Activated naive CD8-positive, alpha-beta T cell (primary cell): ENCODE results near the gene SIAH3.
"Not testable (repeated sequence)": the region's sequence is repeated elsewhere in the genome, so short reads cannot be mapped to it uniquely, and the experiment has no call there.

Experiments
- H3K27ac Mint-ChIP-seq: one replicate; pipeline ENCODE4 v1.8.0; 2021; ENCODE audit warnings: mixed read lengths
- H3K27me3 Mint-ChIP-seq: one replicate; pipeline ENCODE4 v1.8.0; 2021; ENCODE audit warnings: mixed read lengths
- H3K36me3 Mint-ChIP-seq: one replicate; pipeline ENCODE4 v1.8.0; 2021; ENCODE audit warnings: mixed read lengths
- H3K4me1 Mint-ChIP-seq: one replicate; pipeline ENCODE4 v1.8.0; 2021; ENCODE audit warnings: low read depth, mixed read lengths
- H3K4me3 Mint-ChIP-seq: one replicate; pipeline ENCODE4 v1.8.0; 2021; ENCODE audit warnings: mild to moderate bottlenecking, mixed read lengths
- H3K9me3 Mint-ChIP-seq: one replicate; pipeline ENCODE4 v1.8.0; 2021; ENCODE audit warnings: low read depth, mixed read lengths

Gene SIAH3

DNA sequence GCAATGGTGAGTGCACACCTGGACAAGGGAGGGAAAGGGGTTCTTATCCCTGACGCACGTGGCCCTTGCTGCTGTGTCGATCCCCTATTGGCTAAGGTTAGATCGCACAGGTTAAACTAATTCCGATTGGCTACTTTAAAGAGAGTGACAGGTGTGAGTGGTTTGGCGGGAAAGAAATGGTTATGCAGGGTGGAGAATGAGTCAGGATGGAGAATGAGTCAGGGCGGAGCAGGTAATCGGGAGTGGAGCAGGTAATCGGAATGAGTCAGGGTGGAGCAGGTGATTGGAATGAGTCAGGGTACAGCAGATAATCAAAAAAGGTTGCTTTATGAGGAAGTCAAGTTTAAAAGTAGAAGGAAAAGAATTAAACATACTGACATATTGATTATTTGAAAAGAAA, 24.4 kb upstream of the SIAH3 start:
- H3K9me3 Mint-ChIP-seq, result no peaks in the 10 kb centered on the region
- no peaks in the 10 kb centered on the region for H3K27me3 Mint-ChIP-seq
- no peak overlapping the region for H3K4me3 Mint-ChIP-seq
- no peaks in the 10 kb centered on the region for H3K36me3 Mint-ChIP-seq
- H3K27ac Mint-ChIP-seq, result no peak overlapping the region
- H3K4me1 Mint-ChIP-seq, result no peaks in the 10 kb centered on the region

DNA sequence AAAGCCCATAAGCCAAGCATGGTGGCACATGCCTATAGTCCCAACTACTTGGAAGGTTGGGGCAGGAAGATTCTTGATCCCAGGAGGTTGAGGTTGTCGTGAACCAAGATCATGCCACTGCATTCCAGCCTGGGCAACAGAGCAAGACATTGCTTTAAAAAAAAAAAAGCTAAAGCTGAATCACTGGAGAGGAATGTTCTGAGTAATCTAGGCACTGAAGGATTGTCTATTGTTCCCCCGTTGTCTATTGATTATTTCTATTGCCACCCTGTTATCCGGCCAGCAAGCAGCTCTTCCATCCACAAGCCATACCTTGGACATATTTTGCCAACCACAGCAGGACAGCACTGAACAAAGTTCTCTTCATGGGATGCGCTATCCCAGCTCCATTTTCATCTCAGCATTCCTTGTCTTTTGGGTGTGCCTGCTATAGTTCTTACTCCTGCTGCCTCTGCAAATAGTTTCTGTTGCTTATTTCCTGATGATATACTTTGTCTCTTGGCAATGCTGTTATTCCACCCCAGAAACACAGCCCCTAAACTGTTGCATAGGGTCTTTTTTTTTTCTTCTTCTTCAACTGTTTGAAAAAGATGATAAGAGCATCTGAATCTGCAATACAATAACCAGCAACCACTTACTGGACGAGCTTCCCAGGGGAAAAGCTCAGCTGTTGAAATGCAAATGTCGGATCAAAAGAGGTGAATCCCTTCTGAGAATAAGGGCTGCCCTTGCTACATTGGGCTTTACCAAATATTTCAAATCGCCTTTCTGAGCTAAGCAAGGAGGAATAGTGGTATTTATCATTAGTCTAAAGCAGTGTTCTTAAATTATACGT, 22.2 kb upstream of the SIAH3 start:
- H3K4me1 Mint-ChIP-seq, result no peaks in the 10 kb centered on the region
- no peaks in the 10 kb centered on the region for H3K27me3 Mint-ChIP-seq
- H3K9me3 Mint-ChIP-seq, result no peaks in the 10 kb centered on the region
- no peaks in the 10 kb centered on the region for H3K36me3 Mint-ChIP-seq
- no peak overlapping the region for H3K27ac Mint-ChIP-seq
- no peak overlapping the region for H3K4me3 Mint-ChIP-seq

DNA sequence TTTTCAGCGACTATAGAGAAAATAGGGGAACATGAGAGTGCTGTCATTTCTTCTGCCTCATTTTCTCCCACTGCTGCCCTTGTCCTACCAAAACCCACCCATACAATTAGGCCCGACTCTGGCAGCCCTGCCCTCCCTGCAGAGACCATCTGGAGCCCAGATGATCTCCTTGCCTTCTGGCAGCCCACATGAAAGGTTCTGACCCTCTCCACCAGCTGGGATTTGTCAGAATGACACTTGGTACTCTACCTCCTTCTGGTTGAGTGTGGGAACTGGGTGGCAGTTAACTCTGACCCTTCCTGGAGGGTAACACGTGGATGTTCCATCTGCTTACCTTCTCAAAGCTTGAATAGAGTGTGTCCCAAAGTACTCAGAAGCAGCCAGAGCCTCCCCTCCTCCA, 21.0 kb upstream of the SIAH3 start:
- Mint-ChIP-seq H3K36me3 (no peaks in the 10 kb centered on the region), H3K27ac (no peak overlapping the region), H3K4me1 (no peaks in the 10 kb centered on the region), H3K9me3 (peaks cover under 1% of the 10 kb centered on the region), H3K27me3 (no peaks in the 10 kb centered on the region), H3K4me3 (no peak overlapping the region)

DNA sequence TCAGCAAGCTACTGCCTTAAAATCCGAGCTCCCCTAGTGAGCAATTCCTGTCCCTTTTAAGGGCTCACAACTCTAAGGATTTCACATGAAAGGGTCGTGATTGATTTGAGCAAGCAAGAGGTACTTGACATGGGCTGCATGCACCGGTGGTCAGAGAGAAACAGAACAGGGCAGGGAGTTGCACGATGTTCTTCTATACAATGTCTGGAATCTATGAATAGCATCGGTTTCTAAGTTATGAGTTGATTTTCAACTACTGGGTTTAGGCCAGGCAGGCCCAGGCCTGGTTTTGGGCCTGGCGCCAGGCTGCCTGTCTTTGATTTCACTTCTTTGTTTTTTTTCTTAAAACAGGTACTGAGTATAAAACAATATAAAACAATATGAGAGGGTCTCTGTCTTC, 19.6 kb upstream of the SIAH3 start:
- H3K27ac Mint-ChIP-seq, H3K4me3 Mint-ChIP-seq, H3K9me3 Mint-ChIP-seq, H3K36me3 Mint-ChIP-seq, H3K27me3 Mint-ChIP-seq, H3K4me1 Mint-ChIP-seq: not testable (repeated sequence)

DNA sequence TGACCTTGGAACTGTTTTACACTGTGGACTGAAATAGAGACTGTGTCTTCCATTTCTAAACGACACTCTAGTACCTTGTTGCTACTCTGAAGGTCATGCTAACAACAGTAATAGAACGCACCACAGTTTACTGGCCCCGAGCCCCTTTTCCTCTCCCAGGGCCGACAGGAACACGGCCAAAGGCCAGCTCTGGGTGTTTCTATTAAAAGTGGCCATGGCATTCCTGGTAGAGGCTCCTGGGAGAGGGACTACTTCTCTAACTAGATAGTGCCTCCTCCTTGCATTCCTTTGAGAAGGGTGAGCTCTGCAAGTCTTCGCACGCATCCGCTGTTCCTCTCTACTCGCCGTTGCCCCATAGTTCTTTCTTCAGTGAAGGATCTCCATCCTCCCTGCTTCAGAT, 18.7 kb upstream of the SIAH3 start:
- no peaks in the 10 kb centered on the region for H3K4me1 Mint-ChIP-seq

DNA sequence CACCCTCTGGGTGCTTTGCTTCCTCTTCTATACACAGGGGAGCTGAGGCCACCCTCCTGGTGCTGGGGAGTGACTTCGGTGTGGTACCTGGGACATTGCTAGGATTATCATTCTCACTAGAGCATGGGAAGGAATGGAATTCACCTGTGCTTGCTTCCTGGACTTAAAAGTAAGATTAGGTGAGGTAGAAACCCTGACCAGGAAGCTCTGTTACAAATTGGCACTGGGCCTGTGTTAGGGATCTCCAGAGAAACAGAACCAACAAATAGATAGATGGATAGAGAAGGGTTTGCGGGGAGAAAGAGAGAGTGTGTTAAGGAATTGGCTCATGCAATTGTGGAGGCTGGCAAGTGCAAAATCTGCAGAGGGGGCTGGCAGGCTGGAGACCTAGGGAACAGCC, 13.9 kb upstream of the SIAH3 start:
- H3K9me3 Mint-ChIP-seq, result peaks cover 4% of the 10 kb centered on the region
- no peak overlapping the region for H3K27ac Mint-ChIP-seq
- no peaks in the 10 kb centered on the region for H3K36me3 Mint-ChIP-seq
- no peaks in the 10 kb centered on the region for H3K4me1 Mint-ChIP-seq
- H3K27me3 Mint-ChIP-seq, result peaks cover 3% of the 10 kb centered on the region
- H3K4me3 Mint-ChIP-seq, result no peak overlapping the region

More for the DNA sequence above, 18.7 kb upstream of the SIAH3 start:
- Mint-ChIP-seq H3K4me3 (no peak overlapping the region), H3K27me3 (no peaks in the 10 kb centered on the region), H3K9me3 (peaks cover 4% of the 10 kb centered on the region), H3K36me3 (no peaks in the 10 kb centered on the region), H3K27ac (no peak overlapping the region)

DNA sequence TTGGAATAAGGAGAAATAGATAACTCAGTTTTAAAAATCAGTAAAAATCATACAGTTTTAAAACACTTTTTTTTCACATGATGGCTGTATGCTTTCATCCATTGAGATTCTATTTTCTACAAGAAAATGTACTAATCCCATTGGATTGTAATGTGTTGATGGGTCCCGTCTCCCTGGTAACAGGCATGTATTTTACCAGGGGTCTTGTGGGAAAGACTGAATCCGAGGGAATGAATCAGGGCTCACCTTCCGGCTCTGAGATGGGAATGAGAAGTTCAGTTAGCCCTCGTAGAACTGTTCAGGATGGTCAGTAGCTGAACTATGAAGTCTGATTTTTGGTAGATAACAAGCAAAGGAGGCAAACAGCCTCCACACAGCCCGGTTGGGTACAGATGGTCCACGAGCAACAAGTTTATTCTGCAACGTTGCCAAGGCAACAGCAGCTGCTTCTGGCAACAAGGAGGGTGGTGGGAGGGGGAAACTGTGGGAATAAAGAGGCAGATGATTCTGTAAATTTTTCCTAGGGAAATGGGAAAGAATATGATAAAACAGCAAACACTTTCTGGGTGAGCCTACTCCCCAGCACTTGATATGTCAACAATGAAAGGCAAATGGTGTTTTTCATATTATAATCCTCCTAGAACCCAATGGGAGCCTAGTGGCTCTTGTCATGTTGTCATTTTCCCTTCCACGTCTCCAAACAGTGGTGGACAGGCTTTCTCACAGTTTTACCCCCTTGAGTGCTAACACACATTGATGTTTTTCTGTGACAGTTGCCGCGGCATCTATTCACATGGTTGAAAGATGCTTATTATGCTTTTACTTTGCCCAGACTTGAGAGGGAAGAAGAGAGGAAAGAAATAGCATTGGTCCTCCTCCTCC, 12.4 kb upstream of the SIAH3 start:
- no peaks in the 10 kb centered on the region for H3K4me1 Mint-ChIP-seq
- no peak overlapping the region for H3K4me3 Mint-ChIP-seq
- H3K27ac Mint-ChIP-seq, result no peak overlapping the region
- H3K27me3 Mint-ChIP-seq, result peaks cover 3% of the 10 kb centered on the region
- no peaks in the 10 kb centered on the region for H3K36me3 Mint-ChIP-seq
- peaks cover 4% of the 10 kb centered on the region for H3K9me3 Mint-ChIP-seq

DNA sequence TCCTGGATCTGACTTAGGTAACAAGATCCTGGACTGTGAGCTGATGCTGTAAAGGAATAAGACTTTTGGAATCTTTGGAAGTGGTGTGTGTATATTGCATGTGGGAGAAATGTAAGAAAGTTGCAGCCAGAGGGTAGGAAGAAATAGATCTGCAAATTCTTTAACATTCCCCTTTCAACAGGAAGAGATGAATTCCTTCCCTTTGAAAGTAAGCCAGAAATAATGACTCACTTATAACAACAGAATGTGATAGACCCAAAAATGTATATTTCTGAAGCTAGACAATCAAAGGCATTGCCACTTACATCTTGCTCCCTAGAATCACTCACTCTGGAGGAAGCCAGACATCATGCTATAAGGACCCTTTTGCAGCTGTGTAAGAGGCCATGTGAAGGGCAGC, 9.8 kb upstream of the SIAH3 start:
- Mint-ChIP-seq H3K9me3 (no peaks in the 10 kb centered on the region), H3K36me3 (no peaks in the 10 kb centered on the region), H3K27me3 (peaks cover 3% of the 10 kb centered on the region), H3K4me1 (no peaks in the 10 kb centered on the region), H3K4me3 (no peak overlapping the region), H3K27ac (no peak overlapping the region)

DNA sequence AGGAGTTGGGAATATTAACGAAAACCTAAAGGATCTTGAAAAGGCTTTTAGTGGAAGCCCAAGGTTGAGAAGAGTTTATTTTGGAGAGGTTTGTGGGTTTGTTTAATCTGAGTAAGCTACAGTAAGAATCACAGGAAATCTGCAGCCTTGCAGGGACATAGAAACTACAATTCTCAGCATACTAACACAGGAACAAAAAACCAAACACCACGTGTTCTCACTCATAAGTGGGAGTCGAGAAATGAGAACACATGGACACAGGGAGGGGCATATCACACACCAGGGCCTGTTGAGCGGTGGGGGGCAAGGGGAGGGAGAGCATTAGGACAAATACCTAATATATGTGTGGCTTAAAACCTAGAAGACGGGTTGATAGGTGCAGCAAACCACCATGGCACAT, 8.7 kb upstream of the SIAH3 start:
- Mint-ChIP-seq H3K4me3 (no peak overlapping the region), H3K36me3 (no peaks in the 10 kb centered on the region), H3K4me1 (no peaks in the 10 kb centered on the region), H3K9me3 (no peaks in the 10 kb centered on the region), H3K27ac (no peak overlapping the region), H3K27me3 (peaks cover 3% of the 10 kb centered on the region)

DNA sequence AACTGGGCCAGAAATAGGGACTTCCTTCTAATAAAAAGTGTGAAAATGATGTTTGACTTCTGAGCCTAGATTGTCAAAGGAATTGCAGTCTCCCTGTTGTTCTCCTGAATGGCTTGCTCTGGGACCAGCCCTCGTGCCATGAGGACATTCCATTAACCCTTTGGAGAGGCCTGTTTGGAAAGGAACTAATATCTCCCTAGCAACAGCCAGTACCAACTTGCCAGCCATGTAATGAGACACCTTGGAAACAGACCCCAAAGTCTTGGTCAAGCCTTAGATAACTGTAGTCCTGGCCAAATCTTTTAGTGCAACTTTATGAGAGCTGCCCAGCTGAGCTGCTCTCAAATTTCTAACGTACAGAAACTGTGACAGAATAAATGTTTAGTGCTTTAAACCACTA, 8.2 kb upstream of the SIAH3 start:
- Mint-ChIP-seq H3K4me3 (no peak overlapping the region), H3K4me1 (no peaks in the 10 kb centered on the region), H3K36me3 (no peaks in the 10 kb centered on the region), H3K27me3 (peaks cover 3% of the 10 kb centered on the region), H3K9me3 (peaks cover 2% of the 10 kb centered on the region), H3K27ac (no peak overlapping the region)

DNA sequence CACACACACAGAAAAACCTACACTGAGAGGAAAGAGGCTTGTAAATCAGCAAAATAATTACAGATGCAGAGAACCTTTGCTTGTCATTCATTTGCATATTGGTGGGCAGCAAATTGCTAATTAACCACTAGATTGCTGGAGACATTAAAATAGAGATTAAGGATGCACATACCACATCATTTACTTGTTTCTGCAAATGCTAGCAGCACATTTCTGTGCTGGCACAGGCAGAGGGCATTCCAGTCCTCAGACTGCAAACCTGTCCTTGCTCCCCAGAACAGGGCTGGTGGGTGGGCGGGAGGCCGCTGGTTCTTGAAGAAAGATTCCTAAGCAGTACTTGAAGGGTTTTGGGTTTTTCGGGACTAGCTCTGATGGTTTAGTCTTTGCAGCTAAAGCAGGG, 941 bp upstream of the SIAH3 start:
- H3K27ac Mint-ChIP-seq, result no peak overlapping the region
- peaks cover 10% of the 10 kb centered on the region for H3K9me3 Mint-ChIP-seq
- H3K4me3 Mint-ChIP-seq, result no peak overlapping the region
- H3K36me3 Mint-ChIP-seq, result peaks cover 7% of the 10 kb centered on the region
- H3K27me3 Mint-ChIP-seq, result peaks cover 4% of the 10 kb centered on the region
- peaks cover 42% of the 10 kb centered on the region for H3K4me1 Mint-ChIP-seq

DNA sequence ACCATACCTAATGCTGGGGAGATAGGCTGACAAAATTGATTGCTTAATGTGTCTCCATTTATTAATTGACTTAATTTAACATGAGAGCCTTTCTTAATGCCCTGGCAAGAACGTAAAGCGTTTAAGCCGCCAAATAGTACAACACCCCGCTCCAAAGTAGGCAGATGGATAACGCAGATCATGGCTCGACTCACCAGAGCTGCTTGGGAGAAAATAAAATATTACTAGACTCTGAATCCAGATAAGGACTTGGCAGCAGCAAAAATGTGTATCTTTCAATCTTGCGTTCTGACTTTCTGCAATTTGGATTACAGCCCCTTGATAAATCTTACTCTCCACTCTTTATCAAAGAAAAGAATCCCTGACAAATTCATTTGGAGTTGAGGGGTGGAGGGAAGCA, 403 bp upstream of the SIAH3 start:
- H3K9me3 Mint-ChIP-seq, result peaks cover 10% of the 10 kb centered on the region
- H3K27me3 Mint-ChIP-seq, result peaks cover 4% of the 10 kb centered on the region
- H3K27ac Mint-ChIP-seq, result no peak overlapping the region
- peaks cover 7% of the 10 kb centered on the region for H3K36me3 Mint-ChIP-seq
- peaks cover 48% of the 10 kb centered on the region for H3K4me1 Mint-ChIP-seq
- peak overlapping the region; percentile 90 for H3K4me3 Mint-ChIP-seq

DNA sequence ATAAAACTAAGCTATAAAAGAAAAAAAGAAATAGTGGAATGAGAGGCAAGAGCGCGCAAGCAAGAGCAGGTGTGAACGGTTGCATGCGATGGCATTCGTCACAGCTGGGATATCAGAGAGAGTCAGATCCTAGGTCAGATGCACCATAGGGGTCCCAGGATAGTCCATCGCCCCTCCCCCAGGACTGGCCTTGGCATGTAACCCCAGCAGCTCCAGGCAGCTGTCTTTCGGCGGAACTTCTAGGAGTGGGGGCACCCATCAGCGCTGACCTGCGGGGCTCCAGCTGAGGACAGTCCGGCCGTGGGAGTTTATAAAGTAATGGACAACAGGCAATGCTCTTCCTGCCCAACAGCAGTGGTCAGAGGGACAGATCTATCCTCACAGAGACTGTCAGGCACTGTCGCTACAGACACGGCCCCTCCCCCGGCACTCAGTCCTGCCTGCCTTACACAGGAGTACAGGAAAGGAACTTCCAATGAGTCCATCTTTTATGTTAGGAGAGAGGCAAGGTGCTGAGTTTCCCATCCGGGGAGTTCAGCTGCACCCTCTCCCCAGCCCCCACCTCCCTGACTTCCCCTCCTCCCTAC, 1.4 kb downstream of the SIAH3 start:
- H3K9me3 Mint-ChIP-seq, result peaks cover 10% of the 10 kb centered on the region
- peak overlapping the region; percentile 90 for H3K4me3 Mint-ChIP-seq
- H3K27ac Mint-ChIP-seq, result no peak overlapping the region
- peaks cover 58% of the 10 kb centered on the region for H3K4me1 Mint-ChIP-seq
- peaks cover 7% of the 10 kb centered on the region for H3K36me3 Mint-ChIP-seq
- H3K27me3 Mint-ChIP-seq, result peaks cover 4% of the 10 kb centered on the region

DNA sequence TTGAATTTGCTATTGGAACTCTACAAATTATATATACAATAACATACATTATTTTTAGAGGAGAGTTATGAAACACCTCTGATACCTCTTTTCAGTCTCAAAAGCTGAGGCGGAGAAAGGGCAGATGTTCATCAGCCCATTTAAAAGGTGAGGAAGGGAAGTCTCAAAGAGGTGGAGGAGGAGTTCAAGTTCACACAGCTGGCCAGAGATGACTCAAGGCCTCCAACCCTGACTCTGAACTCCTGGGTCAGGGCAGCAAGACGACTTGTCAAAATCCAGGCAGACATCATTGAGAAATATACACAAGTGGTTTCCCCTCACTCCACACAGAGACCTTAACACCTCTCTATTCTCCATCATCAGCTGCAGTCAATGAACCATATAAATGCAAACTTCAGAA, 2.1 kb downstream of the SIAH3 start:
- Mint-ChIP-seq H3K27ac (no peak overlapping the region), H3K27me3 (peaks cover 4% of the 10 kb centered on the region), H3K9me3 (peaks cover 5% of the 10 kb centered on the region), H3K36me3 (peaks cover 7% of the 10 kb centered on the region), H3K4me3 (peak overlapping the region; percentile 61), H3K4me1 (peaks cover 58% of the 10 kb centered on the region)

DNA sequence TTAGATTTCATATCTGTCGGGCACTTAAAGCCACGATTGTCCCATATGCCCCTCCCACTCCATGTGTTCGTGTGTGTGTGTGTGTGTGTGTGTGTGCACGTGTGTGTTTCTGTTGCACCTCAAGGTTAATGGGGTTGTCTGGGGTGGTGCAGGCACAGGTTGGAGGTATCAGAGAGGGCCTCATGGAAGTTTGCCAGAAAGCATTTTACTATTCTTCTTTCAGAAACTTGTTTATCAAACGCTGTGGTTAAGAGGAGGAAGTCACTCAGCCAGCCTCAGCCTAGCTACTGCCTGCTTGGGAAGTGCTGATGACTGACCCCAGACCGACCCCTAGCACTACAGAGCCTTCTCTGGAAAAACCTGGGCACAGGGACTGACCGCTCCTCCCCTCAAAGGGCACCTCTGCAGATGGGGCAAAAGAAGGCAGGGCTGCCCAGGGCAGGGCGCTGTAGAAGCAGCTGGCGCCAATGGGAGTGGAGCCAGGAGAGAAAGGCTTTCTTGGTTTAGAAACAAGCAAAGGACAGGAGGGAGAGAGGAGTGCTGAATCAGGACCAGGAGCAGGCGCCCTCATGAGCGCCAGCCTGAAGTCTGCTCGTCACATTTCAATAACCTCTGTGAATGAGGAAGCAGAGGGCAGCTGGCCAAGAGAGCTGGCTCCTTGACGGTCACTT, 3.9 kb downstream of the SIAH3 start:
- Mint-ChIP-seq H3K27ac (peak overlapping the region; percentile 79), H3K36me3 (peaks cover 2% of the 10 kb centered on the region), H3K27me3 (no peaks in the 10 kb centered on the region), H3K9me3 (no peaks in the 10 kb centered on the region), H3K4me3 (peak overlapping the region; percentile 79), H3K4me1 (peaks cover 58% of the 10 kb centered on the region)
